Left ventricle myocardium inferior (tissue), 1 donor: Measurements from ENCODE around the gene CCDC191. TPM values are rescaled to one million over a fixed set of nuclear protein-coding genes. Genes with fewer than 3 reads are reported as not detected.

ENCODE experiments used
- DNase-seq: peaks from one replicate; pipeline ENCODE4 v3.0.0-alpha.2; 2020
- H3K27ac ChIP-seq: fragments of 200-600 bp; replicated peaks from 2 replicates; pipeline ENCODE4 v1.8.0; 2021
- H3K27me3 ChIP-seq: fragments of 200-600 bp; 2 replicates; pipeline ENCODE4 v1.8.0; 2021; ENCODE audit warnings: low read depth
- H3K36me3 ChIP-seq: fragments of 200-600 bp; 2 replicates; pipeline ENCODE4 v1.8.0; 2021
- H3K4me1 ChIP-seq: fragments of 200-600 bp; 2 replicates; pipeline ENCODE4 v1.8.0; 2021
- H3K4me3 ChIP-seq: fragments of 200-600 bp; 2 replicates; pipeline ENCODE4 v1.8.0; 2021; ENCODE audit warnings: mild to moderate bottlenecking, moderate library complexity
- H3K9me3 ChIP-seq: fragments of 200-600 bp; replicated peaks from 2 replicates; pipeline ENCODE4 v1.8.0; 2021
- CTCF ChIP-seq: fragments of 200-600 bp; IDR thresholded peaks from 2 replicates; pipeline ENCODE4 v1.8.0; 2021; ENCODE audit warnings: antibody characterized with exemption, mild to moderate bottlenecking, borderline replicate concordance
- intact Hi-C: fragments of 100-400 bp; cut with micrococcal nuclease; formaldehyde crosslinking; loops from one replicate; pipeline ENCODE4 v1.11.0; 2022
- total RNA-seq: library from RNA; stranded (reverse); fragmentation: NEBNext Ultra II Directional; extraction: Animal tissue kit (Norgen Biotek cat#: 25700); gene quantifications from one replicate; pipeline ENCODE4 v1.2.1, GENCODE V29; 2021
- donor health status: DM: no; HTN: yes; CAD: no; lungs with severe emphysema.

Gene CCDC191
- total RNA-seq, 1 donor from 2014 or later: 0.77 TPM

DNA sequence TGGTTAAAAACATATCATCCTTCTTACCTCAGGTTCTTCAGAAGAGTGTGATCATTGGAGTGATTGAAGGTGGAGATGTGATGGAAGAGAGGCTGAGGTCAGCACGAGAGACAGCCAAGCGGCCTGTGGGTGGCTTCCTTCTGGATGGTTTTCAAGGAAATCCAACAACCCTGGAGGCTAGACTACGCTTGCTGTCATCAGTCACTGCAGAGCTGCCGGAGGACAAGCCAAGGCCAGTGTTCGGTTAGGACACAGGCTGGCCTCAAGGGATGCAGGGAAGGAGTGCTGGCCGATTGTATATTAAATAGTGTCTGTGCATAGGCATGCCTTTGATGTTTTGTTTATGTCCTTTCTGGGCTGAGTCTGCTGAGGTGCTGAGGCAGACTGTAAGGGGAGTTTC, 20.4 kb upstream of the CCDC191 start:
- DNase-seq: no peak

GRCh38 chr3:114071786-114072185, 15.5 kb upstream of the CCDC191 start:
- H3K27ac ChIP-seq: no peak overlapping the region
- no peaks in the 10 kb centered on the region for H3K4me1 ChIP-seq
- H3K4me3 ChIP-seq: no peak overlapping the region
- DNase-seq: no peak
- no peaks in the 10 kb centered on the region for H3K27me3 ChIP-seq
- intact Hi-C loops: no loop called here
- peaks cover 93% of the 10 kb centered on the region for H3K36me3 ChIP-seq
- H3K9me3 ChIP-seq: no peaks in the 10 kb centered on the region
- no peak for TF ChIP-seq CTCF

More for the DNA sequence above, 20.4 kb upstream of the CCDC191 start:
- intact Hi-C loops: no loop called here
- H3K27me3 ChIP-seq: no peaks in the 10 kb centered on the region
- no peak overlapping the region for H3K27ac ChIP-seq
- H3K36me3 ChIP-seq: peaks cover 94% of the 10 kb centered on the region
- H3K4me3 ChIP-seq: no peak overlapping the region
- no peak for TF ChIP-seq CTCF
- H3K9me3 ChIP-seq: no peaks in the 10 kb centered on the region
- peaks cover 6% of the 10 kb centered on the region for H3K4me1 ChIP-seq

GRCh38 chr3:114068336-114068735, 12.0 kb upstream of the CCDC191 start:
- Histone ChIP-seq H3K9me3 (no peaks in the 10 kb centered on the region), H3K27me3 (no peaks in the 10 kb centered on the region), H3K4me1 (no peaks in the 10 kb centered on the region), H3K4me3 (no peak overlapping the region), H3K36me3 (peaks cover 74% of the 10 kb centered on the region), H3K27ac (no peak overlapping the region)
- DNase-seq: no peak
- TF ChIP-seq CTCF: no peak
- intact Hi-C loops: no loop called here

GRCh38 chr3:114067804-114068203, 11.5 kb upstream of the CCDC191 start:
- Histone ChIP-seq H3K9me3 (no peaks in the 10 kb centered on the region), H3K36me3 (peaks cover 68% of the 10 kb centered on the region), H3K27me3 (no peaks in the 10 kb centered on the region), H3K4me3 (no peak overlapping the region), H3K27ac (no peak overlapping the region), H3K4me1 (no peaks in the 10 kb centered on the region)
- intact Hi-C loops: no loop called here
- no peak for TF ChIP-seq CTCF
- DNase-seq: no peak

DNA sequence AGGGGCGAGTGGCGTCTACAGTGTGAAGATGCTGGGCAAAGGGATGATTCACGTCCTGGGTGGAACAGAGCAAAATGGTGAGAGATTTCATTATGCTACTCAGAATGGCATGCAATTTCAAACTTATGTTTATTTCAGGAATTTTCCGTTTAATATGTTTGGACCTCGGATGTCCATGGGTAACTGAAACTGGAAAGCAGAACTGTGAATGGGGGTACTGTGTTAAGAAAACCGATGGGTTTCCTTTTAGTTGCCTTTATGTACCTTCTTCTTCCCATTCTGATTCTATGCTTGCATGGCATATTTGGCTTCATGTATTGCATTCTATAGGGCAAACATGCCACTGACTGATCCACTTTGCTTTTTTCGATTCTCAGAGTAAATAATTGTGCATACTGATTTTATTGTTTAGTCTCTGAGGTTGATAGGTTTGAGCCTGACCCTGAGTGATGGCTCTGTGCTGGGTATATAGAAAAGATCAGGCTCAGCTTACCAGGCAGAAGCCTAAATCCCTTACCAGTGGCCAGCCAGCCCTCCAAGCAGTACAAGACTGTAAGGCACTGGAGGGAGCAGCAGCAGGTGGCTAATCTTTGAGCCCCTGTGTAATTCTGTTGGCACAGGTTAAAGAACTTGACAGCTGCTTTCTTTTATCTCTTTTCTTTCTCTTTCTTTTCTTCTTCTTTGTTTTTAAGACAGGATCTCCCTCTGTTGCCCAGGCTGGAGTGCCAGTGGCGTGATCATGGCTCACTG, 4.8 kb upstream of the CCDC191 start:
- Histone ChIP-seq H3K4me3 (no peak overlapping the region), H3K27me3 (no peaks in the 10 kb centered on the region), H3K9me3 (no peaks in the 10 kb centered on the region), H3K4me1 (peaks cover 20% of the 10 kb centered on the region), H3K36me3 (peaks cover 9% of the 10 kb centered on the region), H3K27ac (no peak overlapping the region)
- TF ChIP-seq CTCF: no peak
- no peak for DNase-seq
- intact Hi-C loops: no loop called here
